ENCODE results near the gene HABP4. TPM values are rescaled to one million over a fixed set of nuclear protein-coding genes. Genes with fewer than 3 reads are reported as not detected.

The HABP4 gene
- total RNA-seq, 1 experiment from 2014 or later: 21.0 TPM

- Histone ChIP-seq H3K9ac (ENCODE audit: low read length) (no peak overlapping the region), H3K9me2 (ENCODE audit: insufficient read depth) (no peaks in the 10 kb centered on the region), H3K4me2 (ENCODE audit: low read length) (no peak overlapping the region), H3K4me1 (ENCODE audit: control insufficient read depth in 1 of 2, insufficient read depth in 2 of 2, low read length in 2 of 2) (peaks cover 11% of the 10 kb centered on the region in 2 experiments; a peak in 3 of 4 replicates), H3K9me3 (ENCODE audit: control insufficient read depth in 1 of 2, insufficient read depth in 1 of 2, low read depth in 1 of 2, low read length in 2 of 2) (no peaks in the 10 kb centered on the region), H3K4me3 (replicated peaks in 1 of 2; ENCODE audit: low read depth in 1 of 2, low read length in 2 of 2) (no peak overlapping the region), H2AFZ (ENCODE audit: low read depth, low read length, poor library complexity, severe bottlenecking) (no peak overlapping the region), H3K36me3 (ENCODE audit: control insufficient read depth in 1 of 2, insufficient read depth in 2 of 2, low read length in 2 of 2) (0 out of 4 replicates have a peak, but pooled peaks cover 0 to 5% of the 10 kb centered on the region in 2 experiments), H4K20me1 (ENCODE audit: insufficient read depth) (no peaks in the 10 kb centered on the region), H3K79me2 (ENCODE audit: insufficient read depth, low read length) (no peaks in the 10 kb centered on the region), H3K27ac (ENCODE audit: low read depth, low read length) (no peak overlapping the region), H3K27me3 (ENCODE audit: insufficient read depth, low read length) (no peaks in the 10 kb centered on the region)
- no TSS peak for BruUV-seq (replicated peaks)
- TF ChIP-seq JUND (IDR thresholded peaks at IDR 0.05) (no peak), ZFX (IDR thresholded peaks at IDR 0.05) (no peak), YY1 (IDR thresholded peaks at IDR 0.05; ENCODE audit: extremely low read depth, insufficient replicate concordance, low read depth, low read length) (no peak), MAX (IDR thresholded peaks at IDR 0.05) (no peak), SP1 (IDR thresholded peaks at IDR 0.05; ENCODE audit: low read depth) (no peak), CBX3 (IDR thresholded peaks at IDR 0.05; ENCODE audit: low read depth) (no peak), EGR1 (IDR thresholded peaks at IDR 0.05; ENCODE audit: low read depth) (no peak), TCF7L2 (IDR thresholded peaks at IDR 0.05; ENCODE audit: borderline replicate concordance, extremely low read depth, insufficient read depth, insufficient read length) (no peak), ZNF274 (IDR thresholded peaks at IDR 0.05; ENCODE audit: low read depth, low read length) (no peak), ELF1 (IDR thresholded peaks at IDR 0.05; ENCODE audit: borderline replicate concordance, low read depth) (no peak), POLR2AphosphoS5 (IDR thresholded peaks at IDR 0.05; ENCODE audit: low read depth, low read length) (no peak), EZH2 (IDR thresholded peaks at IDR 0.05) (no peak), REST (IDR thresholded peaks at IDR 0.05; ENCODE audit: low read depth) (no peak), ZBTB33 (IDR thresholded peaks at IDR 0.05; ENCODE audit: extremely low read depth, insufficient replicate concordance, low read length) (no peak)
- no peak for DNase-seq (ENCODE audit: low read depth, low spot score)
- ChIA-PET CTCF (no interaction called here), RAD21 (ENCODE audit: low non-redundant PET in 1 of 2, low total read pairs in 2 of 2, uncharacterized antibody in 2 of 2, unreplicated experiment in 2 of 2) (no interaction called here), POLR2A (no interaction called here)
- ATAC-seq: no peak
- intact Hi-C loops (cut with micrococcal nuclease): no loop called here
Observed at GRCh38 chr9:96482476-96482875, 32.5 kb downstream of the HABP4 start.

All from HCT116 (cell line).